Lower leg skin (tissue), 4 donors: ENCODE data around the gene MGAT3. TPM values are rescaled to one million over a fixed set of nuclear protein-coding genes. Genes with fewer than 3 reads are reported as not detected.

Source experiments
- DNase-seq, 2 donors: peaks; one replicate each; pipeline ENCODE4 v3.0.0-alpha.2; 2019; ENCODE audit warnings: low spot score in 2 of 2
- H3K4me3 ChIP-seq: fragments of 200-600 bp; sonication (generic); 2 replicates; pipeline ENCODE4 v1.5.1; 2017; ENCODE audit warnings: mild to moderate bottlenecking, low read depth; ENCODE audit not compliant: poor library complexity, severe bottlenecking
- POLR2A ChIP-seq, 2 donors: fragments of 450-650 bp; IDR thresholded peaks; one replicate each; pipeline ENCODE4 v1.6.1; 2016 to 2017; ENCODE audit warnings: antibody characterized with exemption in 2 of 2, mild to moderate bottlenecking in 1 of 2, moderate library complexity in 1 of 2
- WGBS, 2 donors: methylation state at CpG; one replicate each; pipeline ENCODE4 v1.1.5; 2018; 5-methylcytosine and 5-hydroxymethylcytosine counted together
- intact Hi-C: fragments of 100-400 bp; cut with DNase I; formaldehyde crosslinking; loops from one replicate; pipeline ENCODE4 v1.15.0; 2023; ENCODE audit warnings: low total_unique reads
- total RNA-seq, 4 donors: library from RNA; depleted of rRNA; stranded (reverse); fragments of >200 nt; gene quantifications; one replicate each; pipeline ENCODE4 v1.1.0, GENCODE V29; 2016
- TF ChIP-seq, protein P1 (sequence below), 3 donors: fragments of 450-650 bp; IDR thresholded peaks; one replicate each; pipeline ENCODE4 v1.5.1; 2016; ENCODE audit warnings: antibody characterized with exemption in 3 of 3, mild to moderate bottlenecking in 3 of 3, moderate library complexity in 2 of 3

Gene MGAT3
- total RNA-seq, 4 donors from 2014 or later, result 1.2 to 5.5 (median 3.2) TPM

DNA sequence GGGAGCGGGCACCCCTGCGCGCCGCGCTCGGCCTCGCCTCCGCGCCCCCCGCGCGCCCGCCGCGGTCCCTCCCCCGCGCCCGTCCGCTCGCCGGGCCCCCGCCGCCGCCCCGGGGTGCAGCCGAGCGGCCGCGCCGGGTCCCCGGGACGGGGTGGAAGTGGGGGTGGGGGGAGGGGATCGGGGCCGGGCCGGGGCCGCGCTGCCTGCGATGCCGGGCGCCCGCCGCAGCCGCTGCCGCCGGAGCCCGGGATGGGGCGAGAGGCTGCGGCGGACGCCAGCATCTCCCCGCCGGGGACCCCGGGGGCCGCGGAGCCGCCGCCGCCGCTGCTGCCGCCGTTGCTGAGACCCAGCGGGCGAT lies 365 bp downstream of the MGAT3 start:
- no peak for TF ChIP-seq POLR2A (IDR thresholded peaks at IDR 0.05)
- TF ChIP-seq, protein P1, sequence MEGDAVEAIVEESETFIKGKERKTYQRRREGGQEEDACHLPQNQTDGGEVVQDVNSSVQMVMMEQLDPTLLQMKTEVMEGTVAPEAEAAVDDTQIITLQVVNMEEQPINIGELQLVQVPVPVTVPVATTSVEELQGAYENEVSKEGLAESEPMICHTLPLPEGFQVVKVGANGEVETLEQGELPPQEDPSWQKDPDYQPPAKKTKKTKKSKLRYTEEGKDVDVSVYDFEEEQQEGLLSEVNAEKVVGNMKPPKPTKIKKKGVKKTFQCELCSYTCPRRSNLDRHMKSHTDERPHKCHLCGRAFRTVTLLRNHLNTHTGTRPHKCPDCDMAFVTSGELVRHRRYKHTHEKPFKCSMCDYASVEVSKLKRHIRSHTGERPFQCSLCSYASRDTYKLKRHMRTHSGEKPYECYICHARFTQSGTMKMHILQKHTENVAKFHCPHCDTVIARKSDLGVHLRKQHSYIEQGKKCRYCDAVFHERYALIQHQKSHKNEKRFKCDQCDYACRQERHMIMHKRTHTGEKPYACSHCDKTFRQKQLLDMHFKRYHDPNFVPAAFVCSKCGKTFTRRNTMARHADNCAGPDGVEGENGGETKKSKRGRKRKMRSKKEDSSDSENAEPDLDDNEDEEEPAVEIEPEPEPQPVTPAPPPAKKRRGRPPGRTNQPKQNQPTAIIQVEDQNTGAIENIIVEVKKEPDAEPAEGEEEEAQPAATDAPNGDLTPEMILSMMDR (IDR thresholded peaks at IDR 0.05), result no peak
- intact Hi-C loops, result no loop called here
- DNase-seq, result no peak
- no CpG with 5 or more reads among the region's 63 CpGs for WGBS, 2 donors
- peak overlapping the region; percentile 39 for H3K4me3 ChIP-seq

DNA sequence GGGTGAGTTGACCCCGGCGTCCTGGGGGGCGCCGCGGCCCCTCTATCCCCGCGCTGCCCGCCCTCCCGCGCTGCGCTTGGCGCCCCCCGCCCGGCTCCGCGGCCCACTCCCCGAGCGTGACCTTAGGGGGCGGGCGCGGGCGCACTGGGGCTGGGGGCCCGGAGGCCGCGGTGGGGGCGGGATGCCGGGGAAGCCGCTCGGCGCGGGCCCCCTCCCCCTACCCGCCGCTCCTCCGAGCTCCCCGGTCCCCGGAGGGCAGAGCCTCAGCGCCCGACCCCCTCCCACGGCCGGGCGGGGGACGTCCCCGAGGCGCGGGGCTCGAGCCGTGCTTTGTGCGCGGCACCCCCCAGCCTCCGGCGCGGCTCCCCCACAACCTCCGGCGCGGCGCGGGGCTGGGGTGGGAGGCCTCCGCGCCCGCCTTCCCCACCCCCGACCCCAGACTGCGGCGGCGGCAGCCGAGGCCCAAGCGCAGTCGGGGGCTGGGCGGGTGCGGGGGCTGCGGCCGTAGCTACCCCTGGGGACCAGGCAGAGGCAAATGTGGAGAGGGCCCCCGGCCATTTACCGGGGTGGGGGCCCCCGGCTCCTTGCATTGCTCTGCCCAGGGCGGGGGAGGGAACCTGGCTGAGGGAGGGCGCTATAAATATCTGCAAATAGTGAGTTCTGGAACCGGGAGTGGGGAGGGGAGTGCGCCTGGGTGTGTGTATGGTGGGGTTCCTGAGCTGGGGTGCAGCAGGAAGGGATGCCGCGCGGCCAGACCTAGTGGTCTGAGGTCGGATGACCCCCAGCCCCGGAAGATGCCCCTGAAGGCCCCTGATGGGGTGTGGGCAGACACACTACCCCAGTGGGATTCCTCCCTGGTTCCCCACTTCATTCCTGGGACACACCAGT lies 988 bp downstream of the MGAT3 start:
- DNase-seq, result no peak
- H3K4me3 ChIP-seq, result peak overlapping the region; percentile 39
- intact Hi-C loops, result no loop called here
- TF ChIP-seq POLR2A (IDR thresholded peaks at IDR 0.05), result no peak
- TF ChIP-seq, protein P1 (IDR thresholded peaks at IDR 0.05), result no peak
- 1 to 5% methylated on average over 12 to 15 of the region's 83 CpGs for WGBS, 2 donors

DNA sequence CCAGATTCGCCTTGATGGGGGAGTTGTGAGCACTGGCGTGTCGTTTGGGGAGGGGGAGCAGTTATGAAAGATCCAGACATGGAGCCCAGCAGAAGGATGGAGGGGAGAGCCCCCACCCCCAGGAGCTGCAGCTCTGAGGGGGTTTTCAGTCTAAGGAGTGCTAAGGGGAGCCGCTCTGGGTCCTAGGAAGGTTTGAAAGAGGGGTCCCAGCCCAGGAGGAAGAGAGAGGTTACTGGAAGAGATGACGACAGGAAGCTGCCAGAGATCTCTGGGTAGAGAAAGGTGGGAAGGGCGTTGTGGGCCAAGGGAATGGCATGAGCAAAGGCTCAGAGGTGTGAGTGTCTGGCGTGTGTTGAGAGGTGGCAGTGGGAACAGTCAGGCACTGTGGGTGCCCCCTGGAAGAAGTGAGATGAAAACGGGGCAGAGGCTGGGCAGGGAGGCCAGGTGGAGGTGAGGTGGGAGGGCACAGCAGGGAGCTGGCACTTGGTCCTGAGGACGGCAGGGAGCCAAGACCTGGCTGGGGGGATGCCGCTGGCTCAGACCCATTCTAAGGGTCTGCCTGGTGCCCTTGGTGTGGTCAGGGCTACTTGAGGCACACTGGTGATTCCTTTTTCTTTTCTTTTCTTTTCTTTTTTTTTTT lies 1.8 kb downstream of the MGAT3 start:
- TF ChIP-seq, protein P1 (IDR thresholded peaks at IDR 0.05), result no peak
- TF ChIP-seq POLR2A (IDR thresholded peaks at IDR 0.05), result no peak
- DNase-seq, result no peak
- intact Hi-C loops, result no loop called here
- WGBS, 2 donors, result 53 to 64% methylated on average over 10 of the region's 10 CpGs
- H3K4me3 ChIP-seq, result no peak overlapping the region

GRCh38 chr22:39459681-39460080 lies 2.9 kb downstream of the MGAT3 start:
- no peak for TF ChIP-seq POLR2A (IDR thresholded peaks at IDR 0.05)
- TF ChIP-seq, protein P1 (IDR thresholded peaks at IDR 0.05), result no peak
- H3K4me3 ChIP-seq, result no peak overlapping the region
- WGBS, 2 donors, result 64 to 66% methylated on average over 11 of the region's 11 CpGs
- intact Hi-C loops, result no loop called here
- no peak for DNase-seq

DNA sequence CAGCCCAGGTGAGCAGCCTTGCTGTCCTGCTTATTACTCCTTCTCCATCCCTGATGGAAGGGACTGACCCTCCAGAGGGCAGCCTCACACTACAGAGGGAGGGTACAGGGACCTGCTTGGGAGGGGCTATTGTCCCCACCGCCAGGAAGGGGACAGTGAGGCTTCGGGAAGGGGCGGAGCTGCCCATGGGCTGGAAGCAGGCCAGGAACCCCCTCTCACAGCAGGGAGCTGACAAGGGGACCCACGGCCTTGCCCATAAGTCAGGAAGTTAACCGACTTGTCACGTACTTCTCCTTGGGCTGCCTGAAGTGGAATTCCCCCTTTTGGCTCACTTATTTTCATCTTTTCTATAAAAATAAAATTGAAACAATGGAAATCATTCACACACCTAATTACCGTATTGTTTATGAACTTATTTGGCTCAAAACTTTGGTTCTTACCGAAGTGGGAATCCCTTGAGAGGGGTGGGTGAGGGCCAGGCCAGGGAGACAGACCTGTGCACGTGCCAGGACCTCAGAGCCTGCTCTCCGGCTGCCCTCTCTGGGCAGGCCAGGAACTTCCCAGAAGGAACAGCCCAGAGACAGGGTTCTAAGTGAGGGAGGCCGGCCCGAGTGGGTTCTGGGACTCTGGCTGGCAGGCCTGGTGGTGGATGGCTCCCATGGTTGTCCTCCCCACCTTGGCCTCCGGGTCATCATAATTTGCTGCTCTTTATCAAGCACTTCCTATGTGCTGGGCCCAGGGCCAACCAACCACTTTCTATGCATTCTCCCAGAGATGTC lies 5.8 kb downstream of the MGAT3 start:
- TF ChIP-seq POLR2A (IDR thresholded peaks at IDR 0.05), result no peak
- TF ChIP-seq, protein P1 (IDR thresholded peaks at IDR 0.05), result no peak
- DNase-seq, result no peak
- intact Hi-C loops, result no loop called here
- H3K4me3 ChIP-seq, result no peak overlapping the region
- WGBS, 2 donors, result 60 to 66% methylated on average over 13 of the region's 13 CpGs
